KOPT-K1 (cell line): ENCODE results near the gene CACNA1C.

ENCODE experiments used
- H3K27ac ChIP-seq: fragments of 200-600 bp; sonication (generic); 2 replicates; pipeline ENCODE4 v1.5.1; 2016; ENCODE audit warnings: antibody characterized with exemption, mild to moderate bottlenecking, low read depth, low read length; ENCODE audit not compliant: poor library complexity, severe bottlenecking
- H3K36me3 ChIP-seq: fragments of 200-600 bp; sonication (generic); 2 replicates; pipeline ENCODE4 v1.5.1; 2017; ENCODE audit warnings: antibody characterized with exemption, mild to moderate bottlenecking, low read length, moderate library complexity; ENCODE audit not compliant: insufficient read depth
- H3K9me3 ChIP-seq: fragments of 200-600 bp; sonication (generic); 2 replicates; pipeline ENCODE4 v1.5.1; 2017; ENCODE audit warnings: antibody characterized with exemption, low read length, mild to moderate bottlenecking; ENCODE audit not compliant: insufficient read depth, poor library complexity, severe bottlenecking

The CACNA1C gene

DNA sequence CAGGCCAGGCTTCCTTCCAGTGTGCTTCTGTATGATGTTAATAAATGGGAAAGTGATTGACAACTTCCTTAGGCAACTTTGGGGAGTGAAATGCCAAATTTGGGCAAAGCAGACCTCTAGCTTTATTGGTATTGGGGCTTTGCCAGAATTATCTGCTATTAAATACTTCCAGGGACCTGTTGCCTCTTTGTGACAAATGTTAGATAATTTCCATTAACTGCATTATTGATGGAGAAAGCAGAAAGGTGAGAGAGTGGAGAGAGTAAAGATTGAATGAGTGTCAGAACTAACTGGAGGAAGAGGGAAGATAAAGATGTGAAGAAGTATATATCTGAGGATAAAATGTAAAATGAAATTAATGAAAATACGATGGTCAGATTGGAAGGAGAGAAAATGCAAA, 94.5 kb downstream of the CACNA1C start:
- Histone ChIP-seq H3K9me3 (peaks cover 4% of the 10 kb centered on the region), H3K27ac (no peak overlapping the region), H3K36me3 (no peaks in the 10 kb centered on the region)

DNA sequence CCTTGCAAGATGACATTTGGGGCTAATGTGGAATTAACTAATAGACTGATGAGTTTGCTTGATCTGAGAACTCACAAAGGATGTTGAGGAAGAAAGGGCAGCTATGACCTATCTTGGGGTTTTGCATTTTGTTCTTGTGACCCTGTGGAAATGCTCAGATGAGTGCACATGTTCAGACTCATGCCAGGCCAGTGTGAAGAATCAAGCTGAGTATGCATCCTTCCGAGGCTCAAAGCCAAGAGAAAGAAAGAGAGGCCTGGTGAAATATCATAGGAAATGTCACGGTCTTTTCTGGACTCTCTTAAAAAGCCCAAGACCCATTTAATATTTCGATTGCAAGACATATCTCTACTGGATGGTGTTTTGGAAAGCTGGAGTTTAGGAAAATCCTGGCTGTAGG, 96.3 kb downstream of the CACNA1C start:
- Histone ChIP-seq H3K9me3 (peaks cover 4% of the 10 kb centered on the region), H3K36me3 (no peaks in the 10 kb centered on the region), H3K27ac (no peak overlapping the region)

DNA sequence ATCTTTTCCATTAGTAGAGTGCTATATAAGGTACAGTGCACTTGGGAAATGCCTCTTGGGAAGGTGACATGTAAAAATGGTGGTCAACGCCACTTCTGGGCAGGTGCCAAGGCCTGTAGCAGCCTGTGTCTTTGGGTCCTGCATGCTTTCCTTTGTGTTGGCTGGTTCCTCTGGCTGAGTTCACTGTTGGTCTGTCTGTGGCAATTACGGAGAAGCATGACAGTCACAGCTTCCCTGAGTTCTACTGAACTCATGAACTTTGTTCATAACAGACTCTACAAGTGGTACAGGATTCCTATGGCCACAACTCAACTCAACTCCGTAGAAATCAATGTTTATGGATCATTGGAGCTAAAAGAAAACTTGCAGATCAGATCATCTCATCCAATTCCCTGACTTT, 98.0 kb downstream of the CACNA1C start:
- Histone ChIP-seq H3K36me3 (no peaks in the 10 kb centered on the region), H3K9me3 (peaks cover 4% of the 10 kb centered on the region), H3K27ac (no peak overlapping the region)

DNA sequence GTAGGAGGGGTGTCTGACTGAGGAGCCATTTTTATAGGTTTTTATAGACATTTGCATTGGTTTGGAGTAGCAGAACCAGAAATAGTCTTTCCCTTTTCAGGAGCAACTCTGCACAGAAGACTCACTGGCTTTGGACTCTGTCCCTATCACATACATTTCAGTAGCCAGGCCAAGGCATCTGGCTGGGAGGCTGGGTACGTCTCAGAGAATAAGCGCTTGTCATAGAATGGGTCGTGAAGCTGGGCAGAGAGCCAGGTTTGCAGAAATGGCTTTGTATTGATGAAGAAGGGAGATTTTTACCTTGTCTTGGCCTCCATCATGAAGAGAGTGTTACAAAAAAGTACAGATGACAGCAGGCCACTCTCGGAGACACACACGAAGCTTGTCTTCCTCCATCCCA, 98.6 kb downstream of the CACNA1C start:
- Histone ChIP-seq H3K9me3 (peaks cover 4% of the 10 kb centered on the region), H3K36me3 (no peaks in the 10 kb centered on the region), H3K27ac (no peak overlapping the region)

DNA sequence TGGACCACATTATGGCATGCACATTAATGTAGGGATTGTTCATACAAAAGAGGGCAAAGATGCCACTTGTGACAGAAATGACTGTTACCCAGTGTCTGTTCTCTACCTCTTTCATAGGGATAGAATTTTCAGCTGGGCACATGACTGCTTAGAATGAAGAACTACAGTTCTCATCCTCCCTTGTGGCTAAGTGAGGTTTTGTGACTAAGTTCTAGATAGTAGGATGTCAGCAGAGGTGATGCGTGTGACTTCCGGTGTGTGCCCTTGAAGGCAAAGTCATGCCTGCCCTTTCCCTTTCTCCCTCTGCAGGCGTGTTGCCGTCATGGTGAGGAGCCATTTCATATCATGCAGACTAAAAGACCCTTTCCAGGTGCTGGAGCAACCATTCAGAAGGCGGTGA, 99.3 kb downstream of the CACNA1C start:
- H3K36me3 ChIP-seq = no peaks in the 10 kb centered on the region
- H3K9me3 ChIP-seq = no peaks in the 10 kb centered on the region
- no peak overlapping the region for H3K27ac ChIP-seq

DNA sequence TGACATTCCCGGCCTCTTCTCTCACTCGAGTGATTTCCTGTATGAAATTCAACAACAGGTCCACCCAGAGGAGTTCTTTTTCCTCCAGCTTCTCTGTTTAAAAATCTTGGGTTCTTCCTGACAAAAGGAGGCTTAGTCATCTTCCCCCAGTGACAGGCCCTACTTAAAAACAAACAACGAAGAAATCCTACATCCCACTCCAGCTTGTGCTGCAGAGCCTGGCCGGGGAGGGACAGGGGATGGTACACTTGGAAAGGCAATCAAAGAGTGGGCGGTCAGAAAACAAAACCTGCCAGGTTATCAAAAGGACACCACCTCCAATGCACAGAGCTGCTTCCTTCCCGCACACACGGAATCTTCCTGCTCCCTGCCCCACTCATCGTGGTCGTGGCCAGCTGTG, 101.3 kb downstream of the CACNA1C start:
- Histone ChIP-seq H3K36me3 (no peaks in the 10 kb centered on the region), H3K9me3 (no peaks in the 10 kb centered on the region), H3K27ac (no peak overlapping the region)

DNA sequence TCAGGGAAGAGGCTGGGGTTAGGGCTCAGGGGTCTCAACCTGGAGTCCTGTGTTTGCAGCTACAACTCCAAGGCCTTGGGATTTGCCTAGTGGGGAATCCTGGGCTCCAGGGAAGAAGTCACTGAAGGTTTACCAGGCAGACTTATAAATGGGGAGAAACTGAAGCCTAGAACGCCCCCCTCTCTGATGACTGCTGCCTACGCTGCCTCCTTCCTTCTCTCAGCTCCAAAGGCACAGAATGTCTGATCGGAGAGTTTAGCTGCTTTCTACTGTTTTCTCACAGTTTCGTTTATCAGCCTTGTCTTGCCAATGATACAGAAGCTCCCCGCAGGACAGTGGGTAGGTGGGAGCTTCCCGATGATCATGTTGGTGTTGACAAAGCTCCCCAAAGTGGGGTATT, 101.7 kb downstream of the CACNA1C start:
- Histone ChIP-seq H3K27ac (no peak overlapping the region), H3K36me3 (no peaks in the 10 kb centered on the region), H3K9me3 (no peaks in the 10 kb centered on the region)

DNA sequence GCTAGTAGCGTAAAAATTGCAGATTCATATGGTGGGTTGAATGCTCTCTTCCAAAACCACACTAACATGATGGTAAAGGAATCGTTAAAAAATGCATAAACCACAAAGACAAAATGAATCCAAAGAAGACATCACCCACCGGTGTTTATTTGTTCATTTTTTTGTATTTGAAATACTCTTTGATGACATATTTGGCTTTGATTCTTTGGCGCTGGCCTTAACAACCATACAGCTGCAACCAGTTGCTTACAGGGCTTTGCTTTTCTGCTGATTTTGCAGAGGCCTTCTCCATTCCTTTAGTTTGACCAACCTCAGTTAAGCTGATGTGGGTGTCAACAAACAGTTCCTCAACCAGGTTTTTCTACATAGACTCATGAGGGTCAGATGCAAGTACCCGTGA, 103.5 kb downstream of the CACNA1C start:
- Histone ChIP-seq H3K9me3 (no peaks in the 10 kb centered on the region), H3K36me3 (no peaks in the 10 kb centered on the region), H3K27ac (no peak overlapping the region)

DNA sequence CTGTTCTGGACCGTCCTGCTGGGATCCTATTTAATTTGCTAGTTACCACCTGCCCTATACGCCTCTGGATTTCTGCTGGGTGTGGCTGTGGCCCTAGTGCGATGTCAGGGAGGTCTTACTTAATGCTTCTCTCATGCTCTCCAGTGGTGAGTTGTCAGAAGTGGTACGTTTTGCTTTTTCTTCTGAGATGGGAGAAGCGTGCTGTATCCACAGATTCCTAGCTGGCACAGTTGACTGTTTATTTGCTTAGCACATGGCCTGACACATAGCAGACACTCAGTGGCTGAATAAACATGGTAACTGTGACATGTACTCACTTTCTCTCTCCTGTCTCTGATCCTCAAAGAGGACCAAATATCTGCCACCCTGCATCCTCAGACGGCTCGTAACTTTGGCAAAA, 107.3 kb downstream of the CACNA1C start:
- no peaks in the 10 kb centered on the region for H3K36me3 ChIP-seq
- no peaks in the 10 kb centered on the region for H3K9me3 ChIP-seq
- H3K27ac ChIP-seq = no peak overlapping the region

DNA sequence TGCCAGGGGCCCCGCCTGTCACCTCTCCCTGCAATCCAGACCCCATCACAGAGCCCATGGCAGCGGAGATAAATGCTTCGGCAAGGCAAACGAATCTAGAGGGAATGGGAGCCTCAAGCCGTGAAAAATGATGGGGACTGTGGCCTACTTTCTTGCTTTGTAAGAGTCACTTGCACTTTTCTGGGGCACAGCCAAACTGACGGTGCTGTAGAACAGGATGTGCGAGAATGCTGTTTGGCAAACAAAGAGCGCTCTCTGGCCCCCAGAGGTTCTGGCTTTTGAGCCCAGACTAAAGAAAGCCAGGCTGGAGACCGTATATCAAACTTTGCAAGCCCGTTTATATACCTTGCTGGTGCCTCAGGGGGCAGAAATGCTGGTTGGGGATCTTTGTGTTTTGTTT, 108.7 kb downstream of the CACNA1C start:
- peaks cover 6% of the 10 kb centered on the region for H3K9me3 ChIP-seq
- no peaks in the 10 kb centered on the region for H3K36me3 ChIP-seq
- no peak overlapping the region for H3K27ac ChIP-seq

DNA sequence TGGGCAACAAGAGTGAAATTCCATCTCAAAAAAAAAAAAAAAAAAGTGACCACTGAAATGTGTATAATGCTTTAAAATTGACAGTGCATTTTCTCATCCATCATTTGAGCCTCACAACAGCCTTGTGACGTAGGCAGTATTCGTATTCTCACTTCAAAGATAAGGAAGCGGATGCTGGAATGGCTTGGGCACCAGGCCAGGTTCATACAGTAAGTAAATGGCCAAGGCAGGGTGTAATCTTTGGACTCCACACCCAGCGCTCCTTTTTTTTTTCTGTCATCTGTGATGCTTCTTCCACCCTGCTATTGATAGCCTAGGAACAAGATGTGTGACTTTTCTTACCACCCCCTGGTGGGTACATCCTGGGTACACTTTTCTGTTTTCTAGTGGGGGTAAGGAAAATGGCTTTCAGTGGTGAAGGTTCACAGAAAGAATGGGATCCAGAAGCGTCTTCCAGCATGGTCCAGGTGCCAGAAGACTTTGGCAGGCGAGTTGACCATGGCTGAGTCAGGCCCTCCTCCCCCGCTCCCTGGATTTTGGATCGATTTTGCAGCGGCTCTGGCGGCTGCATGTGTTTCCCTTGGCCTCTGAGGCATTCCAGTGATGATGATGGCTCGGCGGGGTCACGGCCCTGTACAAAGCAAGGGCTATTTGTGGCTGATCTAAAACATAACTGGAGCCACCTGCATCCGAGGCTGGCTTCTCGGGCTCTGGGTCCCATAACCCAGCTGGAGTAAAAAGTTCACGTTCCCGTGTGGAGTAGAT, 110.6 kb downstream of the CACNA1C start:
- Histone ChIP-seq H3K36me3 (no peaks in the 10 kb centered on the region), H3K27ac (no peak overlapping the region), H3K9me3 (peaks cover 22% of the 10 kb centered on the region)

DNA sequence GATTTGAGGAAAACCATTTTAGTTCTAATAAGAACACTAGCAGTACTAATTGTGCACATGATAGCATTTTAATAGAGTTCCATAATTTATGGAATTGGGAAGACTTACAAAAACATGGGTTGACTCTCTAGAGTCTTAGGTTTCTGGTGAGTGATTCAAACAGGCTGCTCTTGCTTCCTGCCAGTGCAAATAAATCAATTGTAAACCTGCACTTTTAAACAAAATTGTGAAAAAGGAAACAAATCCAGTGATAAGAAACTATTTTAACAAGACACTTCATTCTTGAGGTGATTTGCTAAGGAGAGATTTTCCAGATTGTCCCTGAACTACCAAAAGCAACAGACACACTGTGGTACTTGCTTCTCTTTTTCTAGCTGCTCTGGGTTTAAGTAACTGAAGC, 112.2 kb downstream of the CACNA1C start:
- no peak overlapping the region for H3K27ac ChIP-seq
- H3K9me3 ChIP-seq = peaks cover 22% of the 10 kb centered on the region
- H3K36me3 ChIP-seq = no peaks in the 10 kb centered on the region

DNA sequence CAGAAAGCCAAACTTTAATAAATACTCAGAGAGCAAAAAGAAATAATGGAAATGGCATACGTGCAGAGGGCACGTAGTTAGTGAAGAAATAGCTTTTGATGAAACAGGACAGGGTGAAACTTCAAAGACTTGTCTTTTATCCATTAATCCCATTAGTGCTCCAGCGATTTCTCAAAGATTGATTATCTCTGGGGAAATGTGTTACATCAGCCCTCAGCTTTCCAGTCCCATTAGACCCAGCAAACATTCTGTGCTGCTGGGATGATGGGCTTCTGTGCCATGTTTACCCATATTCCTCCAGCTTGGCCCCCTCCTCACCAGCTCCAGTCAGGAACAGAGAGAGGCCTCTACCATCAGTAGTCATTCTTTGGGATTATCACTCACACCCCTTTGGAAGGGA, 113.1 kb downstream of the CACNA1C start:
- peaks cover 22% of the 10 kb centered on the region for H3K9me3 ChIP-seq
- H3K36me3 ChIP-seq = no peaks in the 10 kb centered on the region
- H3K27ac ChIP-seq = no peak overlapping the region

DNA sequence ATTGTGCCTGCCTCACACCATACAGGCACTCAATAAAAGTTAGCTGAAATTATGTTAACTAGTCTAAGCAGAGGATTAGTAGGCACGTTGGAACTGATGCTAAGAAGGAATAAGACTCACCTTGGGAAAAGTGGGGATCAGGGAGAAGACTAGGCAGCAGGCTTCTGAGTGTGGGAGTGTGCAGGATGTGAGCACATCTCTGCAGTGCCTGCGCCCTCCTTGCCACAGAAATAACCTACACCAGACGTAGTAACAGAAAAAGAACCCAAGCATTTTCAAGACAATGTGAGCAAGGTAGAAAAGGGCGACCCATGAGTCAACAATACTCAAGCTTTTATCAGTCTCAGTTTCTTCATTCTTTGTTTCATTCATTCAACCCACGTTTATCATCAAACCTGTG, 113.9 kb downstream of the CACNA1C start:
- Histone ChIP-seq H3K27ac (no peak overlapping the region), H3K36me3 (no peaks in the 10 kb centered on the region), H3K9me3 (peaks cover 22% of the 10 kb centered on the region)

DNA sequence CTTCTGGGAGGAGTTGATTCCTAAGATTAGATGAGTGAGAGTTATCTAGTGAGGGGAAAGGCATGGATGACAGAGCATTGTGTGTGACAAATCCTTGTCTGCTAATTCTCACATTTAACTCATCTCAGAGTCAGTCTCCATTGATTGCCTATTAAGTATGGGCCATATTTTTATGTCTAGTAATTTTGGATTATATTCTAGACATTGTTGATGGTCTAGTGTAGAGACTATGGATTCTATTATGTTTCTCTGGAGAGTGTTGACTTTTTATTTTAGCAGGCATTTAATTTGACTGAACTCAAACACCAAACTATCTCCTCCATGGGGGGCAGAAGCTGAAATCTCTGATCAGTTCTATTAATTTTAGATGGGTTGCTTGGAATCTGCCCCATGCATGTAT, 114.4 kb downstream of the CACNA1C start:
- Histone ChIP-seq H3K36me3 (no peaks in the 10 kb centered on the region), H3K9me3 (peaks cover 22% of the 10 kb centered on the region), H3K27ac (no peak overlapping the region)

DNA sequence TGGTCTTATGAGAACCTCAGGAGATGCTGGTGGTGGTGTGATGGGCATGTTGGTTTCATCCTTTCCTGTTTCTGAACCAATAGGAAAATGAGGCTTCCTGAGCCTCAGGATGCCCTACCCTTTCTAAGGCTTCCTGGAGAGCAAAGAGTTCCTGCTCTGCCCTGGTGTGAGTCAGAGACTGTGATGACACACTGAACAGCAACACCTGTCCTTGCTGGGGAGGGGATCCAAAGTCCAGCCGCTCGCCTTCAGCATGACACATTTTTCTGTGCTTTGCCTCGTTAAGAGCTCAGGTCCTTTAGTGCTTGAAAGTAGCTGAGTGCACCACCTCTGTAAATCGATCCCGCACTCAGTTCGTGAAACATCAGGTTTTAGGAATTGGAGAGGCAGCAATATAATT, 116.0 kb downstream of the CACNA1C start:
- Histone ChIP-seq H3K27ac (no peak overlapping the region), H3K9me3 (peaks cover 22% of the 10 kb centered on the region), H3K36me3 (no peaks in the 10 kb centered on the region)
